Measurements from ENCODE around the gene OR4F15.

OR4F15 gene

GRCh38 chr15:101804375-101804774, 7.6 kb upstream of the OR4F15 start:
- no peak for DNase-seq

DNA sequence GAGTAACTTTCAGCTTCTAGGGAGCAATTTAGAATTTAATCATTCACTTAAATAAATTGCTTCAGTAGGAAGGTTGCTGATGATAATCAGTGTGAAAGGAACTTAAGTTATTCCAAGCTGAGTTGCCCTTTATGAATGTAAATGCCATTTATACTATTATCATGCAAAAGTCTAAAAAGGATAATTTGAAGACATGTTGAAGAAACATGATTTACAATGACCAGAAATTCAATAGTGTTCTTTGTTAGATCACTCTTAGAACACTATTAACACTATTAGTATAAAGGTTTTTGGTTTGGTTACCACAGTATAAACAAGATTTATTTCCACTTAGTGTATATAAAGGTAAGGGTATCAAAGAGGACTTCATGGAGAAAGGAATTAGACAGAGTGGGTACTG, 7.1 kb upstream of the OR4F15 start:
- DNase-seq = no peak

DNA sequence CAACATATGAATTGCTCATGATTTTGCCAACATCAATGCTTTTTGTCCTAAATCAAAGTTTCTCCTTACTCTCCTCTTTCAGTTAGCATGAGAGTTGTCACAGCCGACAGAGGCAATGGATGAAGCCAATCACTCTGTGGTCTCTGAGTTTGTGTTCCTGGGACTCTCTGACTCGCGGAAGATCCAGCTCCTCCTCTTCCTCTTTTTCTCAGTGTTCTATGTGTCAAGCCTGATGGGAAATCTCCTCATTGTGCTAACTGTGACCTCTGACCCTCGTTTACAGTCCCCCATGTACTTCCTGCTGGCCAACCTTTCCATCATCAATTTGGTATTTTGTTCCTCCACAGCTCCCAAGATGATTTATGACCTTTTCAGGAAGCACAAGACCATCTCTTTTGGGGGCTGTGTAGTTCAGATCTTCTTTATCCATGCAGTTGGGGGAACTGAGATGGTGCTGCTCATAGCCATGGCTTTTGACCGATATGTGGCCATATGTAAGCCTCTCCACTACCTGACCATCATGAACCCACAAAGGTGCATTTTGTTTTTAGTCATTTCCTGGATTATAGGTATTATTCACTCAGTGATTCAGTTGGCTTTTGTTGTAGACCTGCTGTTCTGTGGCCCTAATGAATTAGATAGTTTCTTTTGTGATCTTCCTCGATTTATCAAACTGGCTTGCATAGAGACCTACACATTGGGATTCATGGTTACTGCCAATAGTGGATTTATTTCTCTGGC, 6.2 kb upstream of the OR4F15 start:
- DNase-seq = no peak

DNA sequence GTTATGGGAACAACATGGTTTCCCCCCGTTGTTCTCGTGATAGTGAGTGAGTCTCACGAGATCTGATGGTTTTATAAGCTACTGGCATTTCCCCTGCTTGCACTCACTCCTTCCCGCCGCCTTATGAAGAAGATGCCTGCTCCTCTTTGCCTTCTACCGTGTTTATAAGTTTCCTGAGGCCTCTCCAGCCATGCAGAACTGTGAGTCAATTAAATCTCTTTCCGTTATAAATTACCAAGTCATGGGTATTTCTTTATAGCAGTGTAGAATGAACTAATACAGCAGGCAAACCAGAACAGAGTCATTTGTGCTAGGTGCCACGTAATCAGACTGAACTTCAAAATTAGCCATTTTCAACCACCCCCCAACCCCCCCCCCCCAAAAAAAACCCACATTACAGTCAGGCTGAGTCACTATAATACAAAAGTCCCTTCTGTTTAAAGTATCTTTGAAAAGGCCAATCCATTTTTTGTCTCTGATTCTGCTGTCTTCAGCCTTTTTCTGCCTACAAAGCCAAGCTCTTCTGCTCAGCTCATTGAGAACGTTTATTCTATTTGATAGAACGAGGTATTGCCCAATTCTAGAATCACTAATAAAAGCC, 4.6 kb upstream of the OR4F15 start:
- DNase-seq = no peak

DNA sequence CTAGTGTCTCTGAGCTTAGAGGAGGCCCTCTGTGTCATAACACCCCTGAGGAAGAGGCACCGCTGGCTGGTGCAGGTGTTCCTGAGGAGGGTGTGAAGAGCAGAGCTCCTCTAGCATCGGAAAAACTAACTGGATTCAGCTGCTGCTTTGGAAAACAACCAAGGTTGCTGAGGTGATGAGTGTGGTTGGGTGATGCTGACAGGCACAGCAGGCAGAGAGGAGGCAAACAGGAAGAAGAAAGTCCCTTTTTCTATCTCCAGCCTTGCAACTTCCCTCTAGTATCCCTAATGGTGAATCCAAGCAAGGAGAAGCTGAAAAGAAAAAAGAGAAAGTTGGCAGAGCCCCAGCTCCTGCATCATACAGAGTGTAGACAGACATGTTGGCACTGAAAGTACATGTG, 3.8 kb upstream of the OR4F15 start:
- DNase-seq = no peak

DNA sequence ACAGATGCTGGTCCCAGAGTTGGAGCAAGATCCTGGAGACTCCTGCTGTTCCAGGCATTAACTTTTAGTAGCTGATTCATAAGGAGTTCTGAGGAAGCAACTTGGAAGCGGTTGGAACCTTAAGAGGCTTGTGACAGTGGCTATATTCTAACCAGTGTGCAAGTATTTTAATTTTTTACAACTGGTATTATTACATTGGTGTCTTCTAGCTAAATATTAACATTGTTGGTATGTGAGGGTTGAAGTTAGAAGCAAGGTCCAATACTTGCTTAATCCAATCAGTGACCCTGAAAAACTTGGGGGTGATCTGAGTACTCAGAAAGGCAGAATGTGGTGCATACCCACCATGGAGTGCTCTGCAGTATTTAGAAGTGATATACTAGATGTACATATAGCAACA, 1.5 kb upstream of the OR4F15 start:
- DNase-seq = no peak

DNA sequence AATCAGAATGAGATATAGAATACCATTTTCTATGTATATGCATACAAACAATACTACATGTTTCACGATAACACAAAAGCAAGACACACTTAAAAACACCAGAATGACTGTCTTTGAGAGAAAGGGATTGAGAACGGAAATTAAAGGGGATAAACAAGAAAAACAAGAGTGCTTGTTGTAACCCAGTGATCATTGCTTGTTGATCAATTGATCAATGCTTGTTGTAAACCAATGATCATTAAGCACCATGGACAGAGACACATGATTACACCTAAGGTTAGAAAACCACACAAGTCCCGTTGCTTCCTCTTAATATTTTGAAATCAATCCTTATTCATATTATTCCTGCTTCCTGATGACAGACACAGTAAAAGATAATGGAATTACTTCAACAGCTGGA, 1.1 kb upstream of the OR4F15 start:
- DNase-seq = no peak

- DNase-seq = no peak
Observed at GRCh38 chr15:101813803-101814534, 2.0 kb downstream of the OR4F15 start.

DNA sequence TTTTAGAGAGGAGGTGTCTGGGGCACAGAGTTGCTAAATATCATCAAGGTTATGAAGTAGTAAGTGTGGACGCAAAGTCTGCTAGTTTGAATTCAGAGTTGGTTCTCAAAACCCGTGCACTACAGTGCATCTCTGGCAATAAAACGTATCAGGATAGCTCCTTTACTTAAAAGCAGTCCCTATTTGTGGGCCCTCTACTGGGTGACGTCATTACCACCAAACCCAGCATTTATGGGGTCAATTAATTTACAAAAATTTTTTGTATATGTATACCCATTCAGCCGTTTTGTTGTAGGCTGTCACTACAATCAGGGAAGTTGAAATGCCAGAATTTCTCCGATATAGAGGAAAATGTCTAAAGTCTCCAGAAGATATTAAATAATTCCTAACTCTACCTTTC, 8.8 kb downstream of the OR4F15 start:
- no peak for DNase-seq

- no peak for DNase-seq
Observed at GRCh38 chr15:101827257-101827656, 15.3 kb downstream of the OR4F15 start.

DNA sequence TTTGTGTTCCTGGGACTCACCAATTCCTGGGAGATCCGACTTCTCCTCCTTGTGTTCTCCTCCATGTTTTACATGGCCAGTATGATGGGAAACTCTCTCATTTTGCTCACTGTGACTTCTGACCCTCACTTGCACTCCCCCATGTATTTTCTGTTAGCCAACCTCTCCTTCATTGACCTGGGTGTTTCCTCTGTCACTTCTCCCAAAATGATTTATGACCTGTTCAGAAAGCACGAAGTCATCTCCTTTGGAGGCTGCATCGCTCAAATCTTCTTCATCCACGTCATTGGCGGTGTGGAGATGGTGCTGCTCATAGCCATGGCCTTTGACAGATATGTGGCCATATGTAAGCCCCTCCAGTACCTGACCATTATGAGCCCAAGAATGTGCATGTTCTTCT, 16.8 kb downstream of the OR4F15 start:
- no peak for DNase-seq

DNA sequence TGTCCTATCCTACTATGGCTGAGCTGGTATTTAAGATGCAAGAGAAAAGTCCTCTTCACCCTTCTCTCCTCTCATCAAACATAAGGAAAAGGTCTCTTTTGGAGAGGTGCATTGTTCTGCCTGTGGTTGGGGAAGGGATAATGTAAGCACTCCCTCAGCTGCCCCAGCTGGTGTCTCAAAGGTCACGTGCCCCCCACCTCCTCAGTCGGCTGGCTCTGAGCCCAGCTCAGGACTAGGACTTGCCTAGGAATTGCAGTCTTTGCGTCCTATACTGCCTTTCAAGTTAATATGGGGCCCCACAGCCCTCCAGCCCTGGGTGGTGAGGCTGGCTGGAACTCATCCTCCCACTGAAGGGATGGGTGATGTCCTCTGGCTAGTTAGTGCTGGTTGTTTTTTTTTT, 29.7 kb downstream of the OR4F15 start:
- no peak for DNase-seq

GRCh38 chr15:101844916-101845315, 32.9 kb downstream of the OR4F15 start:
- no peak for DNase-seq

GRCh38 chr15:101852356-101852755, 40.4 kb downstream of the OR4F15 start:
- DNase-seq = no peak
